ENCODE results near the gene NPHP1.
"Not testable (repeated sequence)": the region's sequence is repeated elsewhere in the genome, so short reads cannot be mapped to it uniquely, and the experiment has no call there.

NPHP1 gene

GRCh38 chr2:110099471-110100225, 105.2 kb downstream of the NPHP1 start:
- DNase-seq (ENCODE audit: extremely low read depth, insufficient read length): no peak
- Histone ChIP-seq H3K36me3 (ENCODE audit: control insufficient read depth, insufficient read depth, low read length) (no peaks in the 10 kb centered on the region), H3K4me3 (replicated peaks; ENCODE audit: low read depth, low read length) (no peak overlapping the region), H3K27me3 (replicated peaks; ENCODE audit: control insufficient read depth, insufficient read depth, low read length) (no peaks in the 10 kb centered on the region)
- TF ChIP-seq, protein P1, sequence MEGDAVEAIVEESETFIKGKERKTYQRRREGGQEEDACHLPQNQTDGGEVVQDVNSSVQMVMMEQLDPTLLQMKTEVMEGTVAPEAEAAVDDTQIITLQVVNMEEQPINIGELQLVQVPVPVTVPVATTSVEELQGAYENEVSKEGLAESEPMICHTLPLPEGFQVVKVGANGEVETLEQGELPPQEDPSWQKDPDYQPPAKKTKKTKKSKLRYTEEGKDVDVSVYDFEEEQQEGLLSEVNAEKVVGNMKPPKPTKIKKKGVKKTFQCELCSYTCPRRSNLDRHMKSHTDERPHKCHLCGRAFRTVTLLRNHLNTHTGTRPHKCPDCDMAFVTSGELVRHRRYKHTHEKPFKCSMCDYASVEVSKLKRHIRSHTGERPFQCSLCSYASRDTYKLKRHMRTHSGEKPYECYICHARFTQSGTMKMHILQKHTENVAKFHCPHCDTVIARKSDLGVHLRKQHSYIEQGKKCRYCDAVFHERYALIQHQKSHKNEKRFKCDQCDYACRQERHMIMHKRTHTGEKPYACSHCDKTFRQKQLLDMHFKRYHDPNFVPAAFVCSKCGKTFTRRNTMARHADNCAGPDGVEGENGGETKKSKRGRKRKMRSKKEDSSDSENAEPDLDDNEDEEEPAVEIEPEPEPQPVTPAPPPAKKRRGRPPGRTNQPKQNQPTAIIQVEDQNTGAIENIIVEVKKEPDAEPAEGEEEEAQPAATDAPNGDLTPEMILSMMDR (IDR thresholded peaks at IDR 0.05; ENCODE audit: insufficient read depth, low read length, poor library complexity, severe bottlenecking): no peak

DNA sequence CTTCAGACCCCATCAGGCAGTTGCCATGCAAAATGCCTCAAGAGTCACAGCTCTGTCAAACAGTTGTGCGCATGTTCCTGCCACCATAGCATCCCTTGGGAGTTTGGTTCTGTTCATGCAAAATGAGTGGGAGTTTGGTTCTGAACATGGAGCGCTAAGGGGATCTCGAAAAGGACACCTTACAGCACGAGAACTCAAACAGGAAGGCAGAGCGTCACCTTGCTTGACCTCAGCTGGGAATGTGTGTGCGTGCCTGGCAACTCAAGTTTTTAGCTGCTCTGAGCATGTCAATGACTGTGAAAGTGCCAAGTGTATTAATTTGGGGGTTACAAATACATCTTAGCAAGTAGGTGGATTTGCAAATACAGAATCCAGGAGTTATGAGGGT, 105.8 kb downstream of the NPHP1 start:
- no peaks in the 10 kb centered on the region for H3K36me3 ChIP-seq (ENCODE audit: control insufficient read depth, insufficient read depth, low read length)
- no peak for DNase-seq (ENCODE audit: extremely low read depth, insufficient read length)
- H3K27me3 ChIP-seq (replicated peaks; ENCODE audit: control insufficient read depth, insufficient read depth, low read length): no peaks in the 10 kb centered on the region
- no peak overlapping the region for H3K4me3 ChIP-seq (replicated peaks; ENCODE audit: low read depth, low read length)
- TF ChIP-seq, protein P1 (IDR thresholded peaks at IDR 0.05; ENCODE audit: insufficient read depth, low read length, poor library complexity, severe bottlenecking): no peak

GRCh38 chr2:110097506-110098220, 107.2 kb downstream of the NPHP1 start:
- no peak for DNase-seq (ENCODE audit: extremely low read depth, insufficient read length)
- TF ChIP-seq, protein P1 (IDR thresholded peaks at IDR 0.05; ENCODE audit: insufficient read depth, low read length, poor library complexity, severe bottlenecking): no peak

DNA sequence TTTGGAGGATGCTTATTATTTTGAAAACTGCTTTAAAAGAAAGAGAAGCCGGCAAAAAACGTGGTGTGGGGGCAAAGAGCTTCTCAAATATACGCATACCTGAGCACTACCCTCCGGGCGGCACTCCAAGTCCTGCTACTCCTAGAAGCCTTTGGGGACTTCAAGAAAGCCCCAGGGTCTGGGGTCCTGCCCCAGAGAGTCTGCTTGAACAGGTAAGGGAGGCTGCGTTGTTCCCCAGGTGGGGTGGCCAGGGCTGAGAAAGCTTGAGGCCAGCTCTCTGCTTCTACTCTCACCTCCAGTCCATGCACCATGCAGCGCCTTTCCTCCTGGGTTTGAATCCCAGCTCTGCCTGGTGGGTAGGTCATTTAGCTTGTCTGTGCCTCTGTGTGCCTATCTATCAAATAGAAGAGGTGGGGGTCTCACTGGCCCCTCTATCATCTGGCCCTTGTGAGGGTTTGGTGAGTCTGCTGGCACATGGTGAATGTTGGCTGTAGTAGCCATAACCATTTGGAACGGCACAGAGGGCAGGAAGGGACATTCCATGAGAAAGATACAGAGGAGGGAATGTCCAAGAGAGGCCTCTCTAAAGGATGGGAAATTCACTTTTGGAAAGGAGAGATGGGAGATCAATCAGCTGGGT, 108.7 kb downstream of the NPHP1 start:
- TF ChIP-seq, protein P1 (IDR thresholded peaks at IDR 0.05; ENCODE audit: insufficient read depth, low read length, poor library complexity, severe bottlenecking): no peak
- no peaks in the 10 kb centered on the region for H3K36me3 ChIP-seq (ENCODE audit: control insufficient read depth, insufficient read depth, low read length)
- DNase-seq (ENCODE audit: extremely low read depth, insufficient read length): no peak
- no peak overlapping the region for H3K4me3 ChIP-seq (replicated peaks; ENCODE audit: low read depth, low read length)
- no peaks in the 10 kb centered on the region for H3K27me3 ChIP-seq (replicated peaks; ENCODE audit: control insufficient read depth, insufficient read depth, low read length)

More at GRCh38 chr2:110097506-110098220, 107.2 kb downstream of the NPHP1 start:
- Histone ChIP-seq H3K27me3 (replicated peaks; ENCODE audit: control insufficient read depth, insufficient read depth, low read length) (no peaks in the 10 kb centered on the region), H3K36me3 (ENCODE audit: control insufficient read depth, insufficient read depth, low read length) (no peaks in the 10 kb centered on the region), H3K4me3 (replicated peaks; ENCODE audit: low read depth, low read length) (no peak overlapping the region)

GRCh38 chr2:110094884-110095534, 109.8 kb downstream of the NPHP1 start:
- not testable (repeated sequence) for H3K27me3 ChIP-seq (replicated peaks; ENCODE audit: control insufficient read depth, insufficient read depth, low read length); H3K36me3 ChIP-seq (ENCODE audit: control insufficient read depth, insufficient read depth, low read length); H3K4me3 ChIP-seq (replicated peaks; ENCODE audit: low read depth, low read length); DNase-seq (ENCODE audit: extremely low read depth, insufficient read length)

DNA sequence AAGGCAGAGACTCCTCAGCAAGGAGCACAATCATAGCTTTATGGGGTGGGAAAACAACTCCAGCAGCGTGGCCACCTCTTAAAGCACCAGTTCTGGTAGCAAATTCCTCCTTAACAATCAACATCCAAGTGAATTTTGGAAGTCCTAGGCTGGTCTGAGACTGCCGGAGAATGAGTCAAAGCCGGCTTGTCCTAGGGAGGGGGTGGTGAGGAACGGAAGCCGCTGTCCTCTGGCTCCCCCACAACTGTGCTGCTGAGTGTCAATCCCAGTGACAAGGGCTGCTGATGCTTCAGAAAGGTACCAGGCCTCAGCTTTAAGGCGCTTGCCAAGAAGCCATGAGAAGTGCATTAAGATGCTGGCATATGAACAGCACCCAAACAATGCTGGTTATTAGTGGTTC, 110.9 kb downstream of the NPHP1 start:
- not testable (repeated sequence) for H3K4me3 ChIP-seq (replicated peaks; ENCODE audit: low read depth, low read length); H3K27me3 ChIP-seq (replicated peaks; ENCODE audit: control insufficient read depth, insufficient read depth, low read length); DNase-seq (ENCODE audit: extremely low read depth, insufficient read length); H3K36me3 ChIP-seq (ENCODE audit: control insufficient read depth, insufficient read depth, low read length)

DNA sequence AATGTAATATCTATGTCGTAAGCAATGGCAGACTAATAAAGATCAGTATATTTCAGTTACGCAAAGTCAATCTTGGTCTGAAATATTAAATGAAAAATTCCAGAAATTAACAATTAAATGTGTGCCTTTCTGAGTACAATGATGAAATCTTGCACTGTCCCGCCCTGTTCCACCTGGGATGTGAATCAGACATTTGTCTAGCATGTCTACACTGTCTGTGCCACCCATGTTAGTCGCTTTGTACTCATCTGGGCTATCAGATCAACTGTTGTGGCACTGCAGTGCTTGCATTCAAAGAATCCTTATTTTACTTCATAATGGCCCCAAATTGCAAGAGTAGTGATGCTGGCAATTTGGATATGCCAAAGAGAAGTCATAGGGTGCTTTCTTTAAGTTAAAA, 114.6 kb downstream of the NPHP1 start:
- not testable (repeated sequence) for DNase-seq (ENCODE audit: extremely low read depth, insufficient read length); H3K4me3 ChIP-seq (replicated peaks; ENCODE audit: low read depth, low read length); H3K27me3 ChIP-seq (replicated peaks; ENCODE audit: control insufficient read depth, insufficient read depth, low read length)

GRCh38 chr2:110083757-110084156, 121.1 kb downstream of the NPHP1 start:
- not testable (repeated sequence) for H3K36me3 ChIP-seq (ENCODE audit: control insufficient read depth, insufficient read depth, low read length); DNase-seq (ENCODE audit: extremely low read depth, insufficient read length); H3K4me3 ChIP-seq (replicated peaks; ENCODE audit: low read depth, low read length); H3K27me3 ChIP-seq (replicated peaks; ENCODE audit: control insufficient read depth, insufficient read depth, low read length)

More for the DNA sequence above, 114.6 kb downstream of the NPHP1 start:
- not testable (repeated sequence) for H3K36me3 ChIP-seq (ENCODE audit: control insufficient read depth, insufficient read depth, low read length)

DNA sequence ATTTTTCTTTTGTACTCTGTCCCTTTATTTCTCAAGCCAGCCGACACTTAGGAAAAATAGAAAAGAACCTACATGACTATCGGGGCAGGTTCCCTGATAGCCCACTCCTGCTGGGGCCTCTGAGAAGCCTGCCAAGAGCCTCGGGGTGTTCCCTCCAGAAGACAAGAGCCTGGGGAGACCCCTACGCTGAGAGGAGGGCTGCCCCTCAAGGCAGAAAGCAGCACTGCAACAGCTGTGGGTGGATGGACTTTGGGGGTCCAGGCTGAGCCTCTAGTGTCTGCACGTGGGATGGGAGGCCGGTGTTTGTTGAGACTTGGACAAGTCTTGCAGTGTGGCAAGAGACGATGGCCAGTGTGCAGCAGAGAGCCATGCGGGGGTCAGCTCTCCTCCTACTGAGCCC, 121.7 kb downstream of the NPHP1 start:
- not testable (repeated sequence) for H3K36me3 ChIP-seq (ENCODE audit: control insufficient read depth, insufficient read depth, low read length); DNase-seq (ENCODE audit: extremely low read depth, insufficient read length); H3K4me3 ChIP-seq (replicated peaks; ENCODE audit: low read depth, low read length); H3K27me3 ChIP-seq (replicated peaks; ENCODE audit: control insufficient read depth, insufficient read depth, low read length)

Measured in GM06990 (cell line).